ENCODE data around the gene ADORA1. TPM values are rescaled to one million over a fixed set of nuclear protein-coding genes. Genes with fewer than 3 reads are reported as not detected.

ADORA1 gene
- total and polyA plus RNA-seq, 8 donors, result 1.6 to 18.7 (median 9.3) TPM

GRCh38 chr1:203167026-203167912 lies 39.7 kb downstream of the ADORA1 start:
- DNase-seq (no peak), ATAC-seq (no peak)
- Histone ChIP-seq H3K27ac (no peak overlapping the region), H3K27me3 (peaks cover 0 to 4% of the 10 kb centered on the region in 2 donors), H3K4me3 (no peak overlapping the region), H3K9me3 (no peaks in the 10 kb centered on the region), H3K36me3 (no peaks in the 10 kb centered on the region), H3K4me1 (no peaks in the 10 kb centered on the region)
- no peak for TF ChIP-seq CTCF (IDR thresholded peaks at IDR 0.05)
- intact Hi-C loops (cut with DNase I), result no loop called here

- intact Hi-C loops (cut with DNase I), result no loop called here
- Histone ChIP-seq H3K27me3 (no peaks in the 10 kb centered on the region), H3K4me1 (peaks cover 0 to 6% of the 10 kb centered on the region in 2 donors), H3K9me3 (no peaks in the 10 kb centered on the region), H3K27ac (no peak overlapping the region), H3K4me3 (no peak overlapping the region), H3K36me3 (no peaks in the 10 kb centered on the region)
- TF ChIP-seq CTCF (IDR thresholded peaks at IDR 0.05), result no peak
- ATAC-seq (no peak), DNase-seq (no peak)
Observed at GRCh38 chr1:203167913-203168200, 40.3 kb downstream of the ADORA1 start.

GRCh38 chr1:203168256-203168786 lies 40.8 kb downstream of the ADORA1 start:
- intact Hi-C loops (cut with DNase I), result no loop called here
- peaks cover 0 to 6% of the 10 kb centered on the region in 2 donors for H3K4me1 ChIP-seq
- DNase-seq, result no peak
- H3K9me3 ChIP-seq, result no peaks in the 10 kb centered on the region
- TF ChIP-seq CTCF (IDR thresholded peaks at IDR 0.05), result no peak
- ATAC-seq, result no peak
- no peak overlapping the region for H3K27ac ChIP-seq
- no peaks in the 10 kb centered on the region for H3K36me3 ChIP-seq
- H3K27me3 ChIP-seq, result no peaks in the 10 kb centered on the region
- no peak overlapping the region for H3K4me3 ChIP-seq

GRCh38 chr1:203168991-203169390 lies 41.5 kb downstream of the ADORA1 start:
- no peaks in the 10 kb centered on the region for H3K27me3 ChIP-seq
- intact Hi-C loops (cut with DNase I), result no loop called here
- peaks cover 0 to 6% of the 10 kb centered on the region in 2 donors for H3K4me1 ChIP-seq
- no peak overlapping the region for H3K4me3 ChIP-seq
- no peak overlapping the region for H3K27ac ChIP-seq
- H3K9me3 ChIP-seq, result no peaks in the 10 kb centered on the region
- DNase-seq (no peak), ATAC-seq (no peak)
- H3K36me3 ChIP-seq, result no peaks in the 10 kb centered on the region
- TF ChIP-seq CTCF (IDR thresholded peaks at IDR 0.05), result no peak

- no peak for DNase-seq
- Histone ChIP-seq H3K9me3 (no peaks in the 10 kb centered on the region), H3K27me3 (no peaks in the 10 kb centered on the region), H3K27ac (no peak overlapping the region), H3K4me3 (no peak overlapping the region), H3K4me1 (peaks cover 0 to 7% of the 10 kb centered on the region in 2 donors), H3K36me3 (no peaks in the 10 kb centered on the region)
- ATAC-seq, result no peak
- intact Hi-C loops (cut with DNase I), result no loop called here
- no peak for TF ChIP-seq CTCF (IDR thresholded peaks at IDR 0.05)
Observed at GRCh38 chr1:203169770-203170520, 42.4 kb downstream of the ADORA1 start.

Measured in left lung (tissue), 10 donors.